Measurements from ENCODE around the gene CBR1.
A peak's percentile ranks its signal among the peaks of the same experiment; 100 is the strongest.
"Not testable (repeated sequence)": the region's sequence is repeated elsewhere in the genome, so short reads cannot be mapped to it uniquely, and the experiment has no call there.

CBR1 gene

GRCh38 chr21:36079671-36080070 is 9.8 kb downstream of the CBR1 start:
- DNase-seq (ENCODE audit: low spot score), result no peak

- no peak for DNase-seq (ENCODE audit: low spot score)
Measured at GRCh38 chr21:36080386-36080785, 10.6 kb downstream of the CBR1 start.

- DNase-seq (ENCODE audit: low spot score), result no peak
Measured at GRCh38 chr21:36082237-36082664, 12.4 kb downstream of the CBR1 start.

GRCh38 chr21:36087362-36088138 is 17.7 kb downstream of the CBR1 start:
- DNase-seq (ENCODE audit: low spot score), result peak; percentile 26

DNA sequence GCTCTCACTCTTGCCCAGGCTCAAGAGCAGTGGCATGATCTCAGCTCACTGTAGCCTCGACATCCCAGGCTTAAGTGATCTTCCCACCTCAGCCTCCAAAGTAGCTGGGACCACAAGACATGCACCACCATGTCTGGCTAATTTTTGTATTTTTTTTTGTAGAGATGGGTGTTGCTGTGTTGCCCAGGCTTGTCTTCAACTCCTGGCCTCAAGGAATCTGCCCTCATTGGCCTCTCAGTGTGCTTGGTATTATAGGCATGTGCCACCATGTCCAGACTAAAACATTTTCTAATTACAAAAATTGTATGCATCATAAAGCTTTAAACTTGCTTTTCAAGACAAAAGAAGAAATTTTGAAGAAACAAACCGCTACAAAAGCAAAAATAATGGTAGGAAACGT is 20.1 kb downstream of the CBR1 start:
- no peak for DNase-seq (ENCODE audit: low spot score)

- DNase-seq (ENCODE audit: low spot score), result no peak
Measured at GRCh38 chr21:36092681-36093080, 22.9 kb downstream of the CBR1 start.

DNA sequence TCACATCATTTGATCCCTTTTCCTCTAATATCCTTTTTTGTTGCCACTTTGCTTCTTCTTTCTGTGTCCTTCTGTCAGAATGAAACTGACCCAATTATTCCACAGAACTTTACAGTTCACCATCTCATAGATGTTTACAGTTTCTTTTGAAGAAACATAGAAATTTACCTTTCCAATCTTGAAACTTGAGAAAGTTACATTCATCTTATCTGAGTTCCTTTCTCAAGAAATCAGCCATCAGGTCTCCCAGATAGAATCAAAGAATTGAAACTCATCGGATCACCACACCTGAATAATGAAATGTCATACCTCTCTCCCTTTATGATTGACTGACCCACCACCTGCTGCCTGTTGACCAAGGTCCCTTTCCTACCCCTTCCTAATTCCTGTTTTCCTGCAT is 23.7 kb downstream of the CBR1 start:
- no peak for DNase-seq (ENCODE audit: low spot score)

GRCh38 chr21:36096398-36097290 is 26.8 kb downstream of the CBR1 start:
- no peak for DNase-seq (ENCODE audit: low spot score)

- DNase-seq (ENCODE audit: low spot score), result no peak
Measured at GRCh38 chr21:36097427-36098181, 27.8 kb downstream of the CBR1 start.

DNA sequence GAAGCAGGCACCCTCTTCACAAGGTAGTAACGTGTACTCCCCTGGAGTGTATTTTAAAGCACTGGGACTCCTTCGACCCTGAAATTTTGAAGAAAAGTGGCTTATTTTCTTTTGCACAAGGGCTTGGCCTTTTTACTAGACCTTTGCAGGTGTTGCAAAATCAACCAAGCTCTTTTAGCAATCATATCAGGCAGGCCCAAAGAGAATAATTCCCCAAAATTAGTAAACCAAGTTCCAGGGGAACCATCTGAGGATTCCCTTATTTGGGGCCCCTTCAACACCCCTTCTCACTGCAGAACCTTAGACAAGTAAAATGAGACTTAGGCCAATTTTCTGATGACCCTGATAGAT is 28.3 kb downstream of the CBR1 start:
- no peak for DNase-seq (ENCODE audit: low spot score)

DNA sequence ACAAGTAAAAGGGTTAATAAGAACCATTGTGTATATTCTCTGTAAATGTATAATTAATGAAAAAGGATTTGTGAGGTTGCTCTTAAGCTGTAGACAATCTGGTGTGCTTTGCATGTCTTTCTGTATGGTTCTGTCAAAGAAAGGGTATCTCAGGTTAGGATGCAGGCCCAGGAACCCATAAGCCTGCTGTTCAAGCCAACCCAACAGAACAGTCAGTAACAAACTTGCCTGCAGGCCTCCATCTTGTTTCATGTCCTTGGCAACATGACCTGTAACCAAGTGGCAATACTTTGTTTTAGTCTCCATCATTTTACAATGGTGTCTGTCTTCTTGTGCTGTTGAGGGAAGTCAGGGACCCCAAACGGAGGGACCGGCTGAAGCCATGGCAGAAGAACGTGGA is 29.2 kb downstream of the CBR1 start:
- no peak for DNase-seq (ENCODE audit: low spot score)

GRCh38 chr21:36099695-36100211 is 29.9 kb downstream of the CBR1 start:
- DNase-seq (ENCODE audit: low spot score), result not testable (repeated sequence)

GRCh38 chr21:36100971-36101641 is 31.3 kb downstream of the CBR1 start:
- no peak for DNase-seq (ENCODE audit: low spot score)

DNA sequence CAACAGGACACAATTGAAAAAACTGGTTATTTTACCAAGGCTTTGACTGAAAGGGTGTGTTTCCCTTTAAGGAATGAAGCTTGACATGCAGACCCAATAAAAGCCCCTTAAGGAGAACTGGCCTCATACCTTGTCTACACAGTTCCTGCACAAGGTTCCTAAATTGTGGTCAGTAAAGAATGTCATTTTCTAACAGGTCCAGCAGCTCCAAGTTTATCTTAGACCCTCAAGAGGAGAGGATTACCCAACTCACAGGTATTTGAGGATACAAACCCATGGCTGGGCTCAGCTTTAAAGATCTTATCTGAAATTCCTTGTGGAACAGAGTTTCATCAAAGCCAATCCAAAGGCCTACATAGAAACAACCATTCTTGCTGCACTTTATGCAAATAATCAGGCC is 33.6 kb downstream of the CBR1 start:
- DNase-seq (ENCODE audit: low spot score), result no peak

- no peak for DNase-seq (ENCODE audit: low spot score)
Measured at GRCh38 chr21:36104317-36105300, 34.8 kb downstream of the CBR1 start.

GRCh38 chr21:36105327-36105842 is 35.6 kb downstream of the CBR1 start:
- no peak for DNase-seq (ENCODE audit: low spot score)

DNA sequence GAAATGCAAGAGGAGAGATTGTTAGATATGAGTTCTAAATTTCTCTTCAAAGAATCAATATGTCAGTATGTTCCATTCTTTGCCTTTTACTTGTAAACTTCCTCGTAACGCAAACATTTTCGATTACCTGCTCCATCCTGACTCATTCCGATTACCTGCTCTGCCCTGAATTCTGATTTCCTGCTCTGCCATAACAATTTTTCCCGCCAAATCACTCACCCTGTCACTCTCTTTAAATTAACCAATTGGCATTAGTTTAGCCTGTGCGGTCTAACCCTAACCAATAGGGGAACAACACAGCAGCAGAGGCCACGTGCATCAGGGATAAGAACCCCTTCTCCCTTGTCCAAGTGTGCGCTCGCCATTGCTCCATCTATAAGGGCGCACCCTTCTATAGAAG is 40.0 kb downstream of the CBR1 start:
- no peak for DNase-seq (ENCODE audit: low spot score)

GRCh38 chr21:36111238-36111637 is 41.4 kb downstream of the CBR1 start:
- no peak for DNase-seq (ENCODE audit: low spot score)

DNA sequence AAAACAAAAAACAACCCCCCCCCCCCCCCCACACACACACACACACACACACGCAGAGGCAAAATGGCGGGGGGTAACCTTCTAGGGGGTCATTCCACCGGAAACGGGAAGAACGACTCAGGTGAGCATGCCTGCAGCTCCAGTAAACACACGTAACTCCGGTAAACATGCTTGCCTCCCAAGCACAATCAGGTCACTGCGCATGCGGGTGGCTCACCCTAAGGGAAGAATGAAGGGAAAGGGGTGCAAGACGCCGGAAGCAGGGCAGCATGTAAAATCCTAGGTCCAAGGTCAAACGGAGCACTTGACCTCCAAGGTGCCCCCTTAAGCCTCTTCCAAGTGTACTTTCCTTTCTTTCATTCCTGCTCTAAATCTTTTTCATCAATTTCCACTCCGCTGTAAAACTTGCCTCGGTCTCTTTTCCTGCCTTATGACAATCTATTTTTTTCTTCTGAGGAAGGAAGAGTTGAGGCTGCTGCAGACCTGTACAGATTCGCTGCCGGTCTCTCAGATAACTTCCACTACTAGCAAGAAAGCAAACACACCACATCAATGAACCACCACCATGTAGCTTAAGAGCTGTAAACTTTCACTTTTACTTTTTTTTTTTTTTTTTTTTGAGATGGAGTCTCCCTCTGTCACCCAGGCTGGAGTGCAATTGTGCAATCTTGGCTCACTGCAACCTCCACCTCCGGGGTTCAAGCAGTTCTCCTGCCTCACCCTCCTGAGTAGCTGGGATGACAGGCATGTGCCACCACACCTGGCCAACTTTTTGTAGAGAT is 44.0 kb downstream of the CBR1 start:
- DNase-seq (ENCODE audit: low spot score), result no peak

Measured in NAMALWA (cell line).